ENCODE measurements around the gene PCP2.

PCP2 gene

DNA sequence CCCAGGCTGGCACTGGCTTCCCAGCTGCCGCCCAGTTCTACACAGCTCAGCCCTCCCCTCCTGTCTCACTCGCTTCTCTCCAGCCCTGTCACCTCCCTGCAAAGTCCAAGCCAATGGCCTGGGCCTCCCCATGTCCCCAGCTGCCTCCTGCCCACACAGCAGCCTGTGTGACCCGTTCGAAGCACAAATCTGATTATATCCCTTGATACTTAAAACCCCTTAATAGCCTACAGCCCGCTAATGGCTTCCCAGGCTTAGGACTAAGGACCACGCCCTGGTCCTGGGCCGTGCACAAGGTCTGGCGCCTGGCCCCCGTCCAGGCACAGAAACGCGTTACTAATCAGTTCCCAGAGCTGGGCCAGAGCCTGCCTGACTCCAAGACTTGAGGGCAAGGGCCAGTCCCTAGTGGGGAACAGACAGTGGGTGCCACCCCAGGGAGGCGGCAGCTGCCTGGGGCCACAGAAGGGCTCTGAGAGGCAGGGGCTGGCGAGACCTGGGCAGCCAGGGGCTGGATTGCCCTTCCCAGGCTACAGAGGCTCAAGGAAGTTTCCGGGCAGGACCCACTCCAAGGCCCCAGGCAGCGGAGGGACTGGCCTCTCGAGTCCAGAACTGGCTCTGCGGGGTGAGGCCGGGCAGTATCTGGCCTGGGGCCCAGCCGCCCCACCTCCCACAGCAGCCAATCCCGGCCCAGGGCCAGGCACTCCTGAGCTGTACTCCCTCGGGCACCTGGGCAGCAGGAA is 14.6 kb downstream of the PCP2 start:
- DNase-seq = no peak

DNA sequence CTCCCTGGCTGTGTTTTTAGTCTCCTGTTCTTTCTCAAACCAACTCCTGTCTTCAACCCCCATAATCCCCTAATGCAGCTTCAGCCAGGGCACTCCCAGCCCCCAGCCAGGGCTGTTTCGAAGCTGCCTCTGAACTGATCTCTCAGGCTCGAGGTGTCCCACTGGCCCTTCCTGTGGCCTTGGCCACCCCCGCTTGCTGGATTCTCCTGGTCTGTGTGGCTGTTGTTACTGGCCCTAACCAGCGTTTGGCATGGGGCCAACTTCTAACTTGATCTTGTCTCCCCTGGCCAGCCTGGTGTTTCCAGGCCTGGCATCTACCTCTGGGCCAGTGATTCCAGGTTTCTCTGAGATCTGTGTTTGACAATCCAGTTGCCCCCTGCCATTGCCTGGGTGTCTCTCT is 15.2 kb downstream of the PCP2 start:
- DNase-seq = no peak

DNA sequence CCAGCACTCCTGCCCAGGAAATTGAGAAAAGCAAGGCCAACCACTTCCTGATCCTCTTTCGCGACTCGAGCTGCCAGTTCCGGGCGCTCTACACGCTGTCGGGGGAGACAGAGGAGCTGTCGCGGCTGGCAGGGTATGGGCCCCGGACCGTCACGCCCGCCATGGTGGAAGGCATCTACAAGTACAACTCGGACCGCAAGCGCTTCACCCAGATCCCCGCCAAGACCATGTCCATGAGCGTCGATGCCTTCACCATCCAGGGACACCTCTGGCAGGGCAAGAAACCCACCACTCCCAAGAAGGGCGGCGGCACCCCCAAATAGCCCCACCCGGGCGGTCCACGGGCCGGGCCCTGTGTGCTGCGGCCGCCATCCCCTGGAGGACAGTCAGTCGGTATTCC is 15.8 kb downstream of the PCP2 start:
- no peak for DNase-seq

DNA sequence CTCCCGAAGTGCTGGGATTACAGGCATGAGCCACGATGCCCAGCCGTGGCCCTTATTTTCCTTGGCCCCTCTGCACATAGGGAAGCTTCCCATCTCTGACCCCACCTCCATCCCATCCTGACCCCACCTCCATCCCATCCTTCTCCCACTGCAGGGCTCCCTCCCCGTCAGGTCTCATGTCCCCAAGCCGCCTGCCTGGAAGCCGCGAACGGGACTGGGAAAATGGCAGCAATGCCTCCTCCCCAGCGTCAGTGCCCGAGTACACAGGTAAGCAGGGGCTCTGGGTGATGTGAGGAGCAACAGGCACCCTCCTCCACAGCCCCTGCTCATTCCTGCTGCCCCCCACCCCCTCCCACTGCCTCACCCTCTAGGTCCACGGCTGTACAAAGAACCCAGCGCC is 16.3 kb downstream of the PCP2 start:
- DNase-seq = no peak

- no peak for DNase-seq
Measured at GRCh38 chr19:7614859-7615741, 18.4 kb downstream of the PCP2 start.

DNA sequence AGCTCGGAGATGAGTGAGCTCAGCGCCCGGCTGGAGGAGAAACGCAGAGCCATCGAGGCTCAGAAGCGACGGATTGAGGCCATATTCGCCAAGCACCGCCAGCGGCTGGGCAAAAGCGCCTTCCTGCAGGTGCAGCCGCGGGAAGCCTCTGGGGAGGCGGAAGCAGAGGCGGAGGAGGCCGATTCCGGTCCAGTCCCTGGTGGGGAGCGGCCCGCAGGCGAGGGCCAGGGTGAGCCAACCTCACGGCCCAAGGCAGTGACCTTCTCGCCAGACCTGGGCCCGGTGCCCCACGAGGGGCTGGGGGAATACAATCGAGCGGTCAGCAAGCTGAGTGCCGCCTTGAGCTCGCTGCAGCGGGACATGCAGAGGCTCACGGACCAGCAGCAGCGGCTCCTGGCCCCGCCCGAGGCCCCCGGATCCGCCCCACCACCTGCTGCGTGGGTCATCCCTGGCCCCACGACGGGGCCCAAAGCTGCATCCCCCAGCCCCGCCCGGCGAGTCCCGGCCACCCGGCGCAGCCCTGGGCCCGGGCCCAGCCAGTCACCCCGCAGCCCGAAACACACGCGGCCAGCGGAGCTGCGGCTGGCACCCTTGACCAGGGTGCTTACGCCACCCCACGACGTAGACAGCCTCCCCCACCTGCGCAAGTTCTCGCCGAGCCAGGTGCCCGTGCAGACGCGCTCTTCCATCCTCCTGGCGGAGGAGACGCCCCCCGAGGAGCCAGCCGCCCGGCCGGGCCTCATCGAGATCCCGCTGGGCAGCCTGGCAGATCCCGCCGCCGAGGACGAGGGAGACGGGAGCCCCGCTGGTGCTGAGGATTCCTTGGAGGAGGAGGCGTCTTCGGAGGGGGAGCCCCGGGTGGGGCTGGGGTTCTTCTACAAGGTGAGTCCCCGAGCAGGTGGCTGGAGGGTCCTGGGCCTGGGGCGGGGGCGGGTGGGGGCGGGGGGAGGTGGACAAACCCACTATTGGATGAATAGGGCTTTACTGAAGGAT is 20.9 kb downstream of the PCP2 start:
- no peak for DNase-seq

DNA sequence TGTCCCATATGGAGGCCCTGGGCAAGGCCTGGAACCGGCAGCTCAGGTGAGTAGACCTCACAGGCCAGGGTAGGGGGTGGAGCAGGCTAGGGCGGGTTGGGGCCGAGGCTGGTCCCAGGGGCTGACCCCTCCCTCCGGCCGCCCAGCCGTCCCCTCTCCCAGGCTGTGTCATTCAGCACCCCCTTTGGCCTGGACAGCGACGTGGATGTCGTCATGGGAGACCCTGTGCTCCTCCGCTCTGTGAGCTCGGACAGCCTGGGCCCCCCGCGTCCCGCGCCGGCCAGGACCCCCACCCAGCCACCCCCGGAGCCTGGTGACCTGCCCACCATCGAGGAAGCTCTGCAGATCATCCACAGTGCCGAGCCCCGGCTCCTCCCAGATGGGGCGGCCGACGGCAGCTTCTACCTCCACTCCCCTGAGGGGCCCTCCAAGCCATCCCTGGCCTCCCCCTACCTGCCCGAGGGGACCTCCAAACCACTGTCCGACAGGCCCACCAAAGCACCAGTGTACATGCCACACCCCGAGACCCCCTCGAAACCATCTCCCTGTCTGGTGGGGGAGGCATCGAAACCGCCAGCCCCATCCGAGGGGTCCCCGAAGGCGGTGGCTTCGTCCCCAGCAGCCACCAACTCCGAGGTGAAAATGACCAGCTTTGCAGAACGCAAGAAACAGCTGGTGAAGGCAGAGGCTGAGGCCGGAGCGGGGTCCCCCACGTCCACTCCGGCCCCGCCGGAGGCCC is 21.8 kb downstream of the PCP2 start:
- no peak for DNase-seq

DNA sequence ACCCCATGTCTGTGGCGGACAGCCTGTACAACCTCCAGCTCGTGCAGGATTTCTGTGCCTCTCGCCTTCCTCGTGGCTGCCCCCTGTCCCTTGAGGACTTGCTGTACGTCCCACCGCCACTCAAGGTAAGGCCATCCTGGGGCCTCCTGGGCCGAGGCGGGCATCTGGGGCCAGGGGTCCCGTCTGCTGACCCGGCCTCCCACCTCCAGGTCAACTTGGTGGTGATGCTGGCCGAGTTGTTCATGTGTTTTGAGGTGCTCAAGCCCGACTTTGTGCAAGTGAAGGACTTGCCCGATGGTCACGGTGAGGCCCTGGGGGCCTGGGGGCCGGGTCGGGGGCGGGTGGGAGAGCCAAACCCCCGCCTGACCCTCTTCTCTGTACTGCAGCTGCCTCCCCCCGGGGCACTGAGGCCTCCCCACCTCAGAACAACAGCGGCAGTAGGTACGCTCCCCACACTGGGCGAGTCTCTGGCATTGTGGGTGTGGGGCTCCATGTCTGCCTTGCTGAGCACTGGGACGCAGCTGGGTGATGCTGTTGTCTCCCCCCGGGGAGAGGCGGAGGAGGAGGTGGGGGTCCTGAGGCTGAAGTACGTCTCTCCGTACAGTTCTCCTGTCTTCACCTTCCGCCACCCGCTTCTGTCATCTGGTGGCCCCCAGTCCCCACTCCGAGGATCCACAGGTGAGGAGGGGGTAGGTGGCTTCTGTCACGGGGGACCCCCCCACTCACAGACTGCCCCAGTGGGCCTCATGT is 22.9 kb downstream of the PCP2 start:
- DNase-seq = no peak

DNA sequence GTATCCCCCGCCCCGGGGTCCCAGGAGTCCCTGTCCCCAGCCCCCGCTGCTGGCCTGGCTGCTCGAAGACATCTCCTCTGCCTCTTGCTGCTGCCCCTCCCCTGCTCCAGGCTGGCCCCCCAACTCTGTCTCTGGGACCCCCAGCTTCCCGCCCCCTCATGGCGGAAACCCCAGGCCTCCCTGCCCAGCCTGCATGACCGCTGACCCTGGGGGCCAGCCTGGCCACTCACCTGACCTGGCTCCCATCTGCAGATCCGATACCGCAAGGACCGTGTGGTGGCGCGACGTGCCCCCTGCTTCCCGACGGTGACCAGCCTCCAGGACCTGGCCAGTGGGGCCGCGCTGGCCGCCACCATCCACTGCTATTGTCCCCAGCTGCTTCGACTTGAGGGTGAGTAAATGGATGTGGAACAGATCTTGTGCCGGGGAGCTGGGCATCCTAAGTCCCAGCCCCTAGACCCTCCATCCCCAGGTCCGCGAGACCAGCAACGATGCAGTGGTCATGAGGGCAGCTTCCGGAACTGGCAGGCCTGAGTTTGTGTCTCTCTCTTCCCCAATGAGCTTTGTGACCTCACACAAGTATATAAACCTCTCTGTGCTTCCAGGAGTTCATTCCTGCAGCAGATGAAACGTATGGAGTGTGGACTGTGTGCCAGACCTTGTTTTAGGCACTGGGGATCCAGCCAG is 25.5 kb downstream of the PCP2 start:
- DNase-seq = no peak

GRCh38 chr19:7607212-7607873 is 26.2 kb downstream of the PCP2 start:
- no peak for DNase-seq

GRCh38 chr19:7606289-7606688 is 27.2 kb downstream of the PCP2 start:
- DNase-seq = no peak

- no peak for DNase-seq
Measured at GRCh38 chr19:7605490-7606222, 27.9 kb downstream of the PCP2 start.

DNA sequence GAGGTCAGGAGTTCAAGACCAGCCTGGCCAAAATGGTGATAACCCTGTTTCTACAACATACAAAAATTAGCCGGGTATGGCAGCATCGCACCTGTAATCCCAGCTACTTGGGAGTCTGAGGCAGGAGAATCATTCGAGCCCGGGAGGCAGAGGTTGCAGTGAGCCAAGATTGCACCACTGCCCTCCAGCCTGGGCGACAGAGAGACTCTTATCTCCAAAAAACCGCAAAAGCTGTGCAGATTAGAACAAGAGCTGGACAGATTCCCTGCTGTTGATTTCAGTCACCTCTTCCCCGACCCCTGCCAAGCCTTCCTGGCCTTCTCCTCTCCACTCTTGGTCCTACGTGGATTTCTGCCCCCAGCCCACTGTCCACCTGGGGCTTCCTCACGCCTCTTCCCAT is 29.6 kb downstream of the PCP2 start:
- DNase-seq = no peak

DNA sequence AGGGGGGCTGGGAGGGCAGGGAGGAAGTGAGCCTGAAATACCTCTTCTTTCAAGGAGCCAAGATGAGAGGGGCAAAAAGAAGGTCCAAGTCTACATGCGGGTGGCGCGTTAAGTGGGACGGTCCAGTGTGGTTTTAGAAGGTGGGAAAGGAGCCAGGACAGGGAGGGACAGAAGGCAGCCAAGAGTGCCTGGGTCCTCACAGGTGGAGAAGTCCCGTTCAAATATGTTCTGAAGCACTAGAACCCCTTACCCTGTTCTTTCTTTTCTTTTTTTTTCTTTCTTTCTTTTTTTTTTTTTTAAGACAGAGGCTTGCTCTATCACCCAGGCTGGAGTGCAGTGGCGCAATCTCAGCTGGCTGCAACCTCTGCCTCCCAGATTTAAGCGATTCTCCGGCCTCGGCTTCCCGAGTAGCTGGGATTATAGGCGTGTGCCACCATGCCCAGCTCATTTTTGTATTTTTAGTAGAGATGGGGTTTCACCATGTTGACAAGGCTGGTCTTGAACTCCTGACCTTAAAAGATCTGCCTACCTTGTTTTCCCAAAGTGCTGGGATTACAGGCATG is 30.5 kb downstream of the PCP2 start:
- no peak for DNase-seq

- no peak for DNase-seq
Measured at GRCh38 chr19:7602240-7602934, 31.1 kb downstream of the PCP2 start.

DNA sequence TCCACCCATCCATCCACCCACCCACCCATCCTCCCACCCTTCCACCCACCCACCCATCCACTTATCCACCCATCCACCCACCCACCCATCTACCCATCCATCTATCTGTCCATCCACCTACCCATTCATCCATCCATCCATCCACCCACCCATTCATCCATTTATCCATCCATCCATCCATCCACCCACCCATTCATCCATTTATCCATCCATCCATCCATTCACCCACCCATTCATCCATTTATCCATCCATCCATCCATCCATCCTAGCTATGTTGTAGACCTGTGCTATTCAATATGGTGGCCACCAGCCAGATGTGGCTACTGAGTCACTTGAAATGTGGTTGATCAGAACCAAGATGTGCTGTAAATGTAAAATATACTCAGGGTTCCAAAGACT is 32.8 kb downstream of the PCP2 start:
- no peak for DNase-seq

- DNase-seq = no peak
Measured at GRCh38 chr19:7598180-7598579, 35.3 kb downstream of the PCP2 start.

DNA sequence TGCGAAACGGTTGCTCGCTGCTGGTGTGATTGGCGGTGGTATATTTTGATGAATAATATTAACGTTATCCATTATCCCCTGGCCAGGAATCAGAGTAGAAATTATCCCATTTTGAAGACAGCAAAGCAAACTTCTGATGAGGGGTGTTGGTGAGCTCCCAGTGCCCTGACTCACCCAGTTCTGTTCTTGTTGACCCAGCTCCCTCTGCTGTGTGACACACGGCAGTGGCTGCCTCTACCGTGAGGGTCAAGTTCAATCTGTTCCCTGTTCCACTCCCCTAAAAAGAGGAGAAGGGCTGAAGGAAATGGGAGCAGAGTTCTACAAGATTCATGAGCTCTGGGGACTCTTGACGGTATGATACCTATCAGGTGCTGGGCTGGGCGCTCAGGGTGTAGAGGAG is 35.8 kb downstream of the PCP2 start:
- no peak for DNase-seq
